ENCODE measurements around the gene IFT122. TPM values are rescaled to one million over a fixed set of nuclear protein-coding genes. Genes with fewer than 3 reads are reported as not detected.
A peak's percentile ranks its signal among the peaks of the same experiment; 100 is the strongest.
"Not testable (repeated sequence)": the region's sequence is repeated elsewhere in the genome, so short reads cannot be mapped to it uniquely, and the experiment has no call there.

Gene IFT122
- total RNA-seq, 1 donor from 2014 or later = 22.0 TPM

- no peak for DNase-seq (ENCODE audit: low read depth, low spot score)
These were observed 33.7 kb downstream of the IFT122 start for GRCh38 chr3:129473769-129474152.

GRCh38 chr3:129474984-129475804 lies 35.2 kb downstream of the IFT122 start:
- DNase-seq (ENCODE audit: low read depth, low spot score) = no peak

GRCh38 chr3:129475863-129476262 lies 35.8 kb downstream of the IFT122 start:
- DNase-seq (ENCODE audit: low read depth, low spot score) = no peak

GRCh38 chr3:129476586-129476985 lies 36.6 kb downstream of the IFT122 start:
- no peak for DNase-seq (ENCODE audit: low read depth, low spot score)

GRCh38 chr3:129481225-129481765 lies 41.3 kb downstream of the IFT122 start:
- not testable (repeated sequence) for DNase-seq (ENCODE audit: low read depth, low spot score)

GRCh38 chr3:129481766-129482332 lies 41.8 kb downstream of the IFT122 start:
- no peak for DNase-seq (ENCODE audit: low read depth, low spot score)

- no peak for DNase-seq (ENCODE audit: low read depth, low spot score)
These were observed 42.7 kb downstream of the IFT122 start for GRCh38 chr3:129482721-129483120.

GRCh38 chr3:129483870-129484269 lies 43.8 kb downstream of the IFT122 start:
- DNase-seq (ENCODE audit: low read depth, low spot score) = no peak

GRCh38 chr3:129485146-129485545 lies 45.1 kb downstream of the IFT122 start:
- DNase-seq (ENCODE audit: low read depth, low spot score) = not testable (repeated sequence)

GRCh38 chr3:129485721-129486663 lies 46.0 kb downstream of the IFT122 start:
- DNase-seq (ENCODE audit: low read depth, low spot score) = no peak

- no peak for DNase-seq (ENCODE audit: low read depth, low spot score)
These were observed 46.6 kb downstream of the IFT122 start for GRCh38 chr3:129486664-129487035.

- DNase-seq (ENCODE audit: low read depth, low spot score) = no peak
These were observed 47.3 kb downstream of the IFT122 start for GRCh38 chr3:129487183-129487867.

- not testable (repeated sequence) for DNase-seq (ENCODE audit: low read depth, low spot score)
These were observed 47.9 kb downstream of the IFT122 start for GRCh38 chr3:129487868-129488335.

- not testable (repeated sequence) for DNase-seq (ENCODE audit: low read depth, low spot score)
These were observed 49.2 kb downstream of the IFT122 start for GRCh38 chr3:129489258-129489657.

- DNase-seq (ENCODE audit: low read depth, low spot score) = peak; percentile 79
These were observed 50.2 kb downstream of the IFT122 start for GRCh38 chr3:129490273-129490675.

GRCh38 chr3:129491077-129491476 lies 51.1 kb downstream of the IFT122 start:
- DNase-seq (ENCODE audit: low read depth, low spot score) = not testable (repeated sequence)

GRCh38 chr3:129491794-129492193 lies 51.8 kb downstream of the IFT122 start:
- no peak for DNase-seq (ENCODE audit: low read depth, low spot score)

- DNase-seq (ENCODE audit: low read depth, low spot score) = no peak
These were observed 52.7 kb downstream of the IFT122 start for GRCh38 chr3:129492691-129493090.

- DNase-seq (ENCODE audit: low read depth, low spot score) = no peak
These were observed 53.2 kb downstream of the IFT122 start for GRCh38 chr3:129493206-129493605.

- not testable (repeated sequence) for DNase-seq (ENCODE audit: low read depth, low spot score)
These were observed 54.5 kb downstream of the IFT122 start for GRCh38 chr3:129494499-129494898.

All from pulmonary artery endothelial cell (primary cell).